Ascending aorta (tissue), 2 donors: Measurements from ENCODE around the gene FKRP. TPM values are rescaled to one million over a fixed set of nuclear protein-coding genes. Genes with fewer than 3 reads are reported as not detected.
"Not testable (repeated sequence)": the region's sequence is repeated elsewhere in the genome, so short reads cannot be mapped to it uniquely, and the experiment has no call there.

Source experiments
- DNase-seq, 2 donors: peaks; one replicate each; pipeline ENCODE4 v3.0.0-alpha.2; 2019; ENCODE audit warnings: low spot score in 2 of 2
- H3K27ac ChIP-seq, 2 donors: fragments of 200-600 bp; sonication (generic); one replicate each; pipeline ENCODE4 v1.5.1; 2016 to 2017; ENCODE audit warnings: mild to moderate bottlenecking in 1 of 2
- H3K27me3 ChIP-seq: fragments of 200-600 bp; sonication (generic); one replicate; pipeline ENCODE4 v1.5.1; 2017
- H3K36me3 ChIP-seq, 2 donors: fragments of 200-600 bp; sonication (generic); one replicate each; pipeline ENCODE4 v1.5.1; 2016
- H3K4me1 ChIP-seq, 2 donors: fragments of 200-600 bp; sonication (generic); one replicate each; pipeline ENCODE4 v1.5.1; 2016 to 2017; ENCODE audit warnings: mild to moderate bottlenecking in 1 of 2
- H3K4me3 ChIP-seq, 2 donors: fragments of 200-600 bp; sonication (generic); one replicate each; pipeline ENCODE4 v1.5.1; 2016 to 2017; ENCODE audit warnings: mild to moderate bottlenecking in 1 of 2
- H3K9me3 ChIP-seq, 2 donors: fragments of 200-600 bp; sonication (generic); one replicate each; pipeline ENCODE4 v1.5.1; 2016
- CTCF ChIP-seq, 3 experiments: fragments of 200-600 bp in 2 of 3; fragments of 450-650 bp in 1 of 3; sonication (generic) in 2 of 3; IDR thresholded peaks; one replicate each; pipeline ENCODE4 v1.5.1; 2016 to 2019; ENCODE audit warnings: antibody characterized with exemption in 3 of 3, mild to moderate bottlenecking in 1 of 3, moderate library complexity in 1 of 3
- intact Hi-C: fragments of 100-400 bp; cut with DNase I; formaldehyde crosslinking; loops from one replicate; pipeline ENCODE4 v1.15.1; 2023
- total RNA-seq: library from RNA; depleted of rRNA; stranded (reverse); fragments of >200 nt; gene quantifications from one replicate; pipeline ENCODE4 v1.1.0, GENCODE V29; 2016

The FKRP gene
- total RNA-seq, 1 donor from 2014 or later: 11.8 TPM

DNA sequence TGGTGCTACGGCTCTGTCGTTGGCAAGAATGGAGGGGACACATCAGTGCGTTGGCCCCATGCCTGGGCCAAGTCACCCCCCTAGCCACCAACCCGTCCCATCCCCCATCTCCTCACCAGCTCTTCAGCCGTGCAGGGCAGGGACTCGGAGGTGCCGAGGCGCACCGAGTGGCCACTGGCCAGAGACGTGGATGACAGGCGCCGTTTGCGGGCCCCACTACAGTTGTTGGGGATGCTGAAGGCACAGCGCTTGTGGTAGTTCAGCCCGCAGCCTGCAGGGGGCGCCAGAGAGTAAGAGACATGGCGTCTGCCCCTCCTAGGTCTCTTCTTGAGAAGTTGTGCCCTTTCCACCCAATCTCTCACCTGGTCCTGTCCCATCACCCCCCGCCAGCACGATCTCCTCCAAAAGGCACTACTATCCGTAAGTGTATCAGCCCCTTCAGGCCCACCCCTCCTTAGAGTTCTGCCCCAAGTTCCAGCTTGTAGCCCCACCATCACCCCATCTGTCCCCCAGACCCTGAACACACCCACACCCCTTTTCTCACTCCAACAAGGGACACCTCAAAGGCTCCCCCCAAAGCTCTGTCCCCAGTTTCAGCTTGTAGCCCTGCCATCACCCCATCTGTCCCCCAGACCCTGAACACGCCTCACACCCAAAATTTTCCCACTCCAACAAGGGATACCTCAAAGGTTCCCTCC lies 41.3 kb upstream of the FKRP start:
- peak; percentile 84 to 98 (median 92) for TF ChIP-seq CTCF (IDR thresholded peaks at IDR 0.05)
- peak in 1 of 2 donors; percentile 82 for DNase-seq
- intact Hi-C loops: loop anchor here (1.0 kb wide), 1 partner anchor 24 kb away; no protein-coding TSS in a partner anchor

DNA sequence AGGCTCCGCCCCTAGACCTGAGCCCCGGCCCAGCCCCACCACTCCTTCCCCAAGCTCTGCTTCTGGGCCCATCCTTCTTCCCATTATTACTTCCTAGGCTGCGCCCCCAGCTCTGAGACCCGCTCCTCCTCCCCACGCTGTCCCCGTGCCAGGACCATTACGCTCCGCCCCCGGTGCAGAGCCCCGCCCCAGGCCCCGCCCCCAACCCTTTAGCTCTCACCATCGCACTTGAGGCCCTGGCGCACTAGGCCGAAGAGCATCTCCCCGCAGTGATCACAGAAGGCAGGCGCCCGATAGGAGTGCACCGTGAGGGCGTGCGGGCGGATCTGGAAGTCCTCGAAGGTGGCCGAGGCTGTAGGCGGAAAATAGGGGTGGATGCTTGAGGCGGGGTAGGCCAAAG lies 35.2 kb upstream of the FKRP start:
- intact Hi-C loops: no loop called here
- no peak overlapping the region for H3K27ac ChIP-seq
- H3K27me3 ChIP-seq: no peaks in the 10 kb centered on the region
- H3K36me3 ChIP-seq: peaks cover 11 to 35% of the 10 kb centered on the region in 2 donors
- no peak overlapping the region for H3K4me3 ChIP-seq
- H3K4me1 ChIP-seq: peaks cover 4 to 9% of the 10 kb centered on the region in 2 donors
- no peak for DNase-seq
- H3K9me3 ChIP-seq: no peaks in the 10 kb centered on the region
- TF ChIP-seq CTCF (IDR thresholded peaks at IDR 0.05): no peak

More for the DNA sequence above, 41.3 kb upstream of the FKRP start:
- Histone ChIP-seq H3K27ac (no peak overlapping the region), H3K36me3 (peaks cover 50 to 76% of the 10 kb centered on the region in 2 donors), H3K4me1 (no peaks in the 10 kb centered on the region), H3K4me3 (no peak overlapping the region), H3K9me3 (no peaks in the 10 kb centered on the region), H3K27me3 (no peaks in the 10 kb centered on the region)

DNA sequence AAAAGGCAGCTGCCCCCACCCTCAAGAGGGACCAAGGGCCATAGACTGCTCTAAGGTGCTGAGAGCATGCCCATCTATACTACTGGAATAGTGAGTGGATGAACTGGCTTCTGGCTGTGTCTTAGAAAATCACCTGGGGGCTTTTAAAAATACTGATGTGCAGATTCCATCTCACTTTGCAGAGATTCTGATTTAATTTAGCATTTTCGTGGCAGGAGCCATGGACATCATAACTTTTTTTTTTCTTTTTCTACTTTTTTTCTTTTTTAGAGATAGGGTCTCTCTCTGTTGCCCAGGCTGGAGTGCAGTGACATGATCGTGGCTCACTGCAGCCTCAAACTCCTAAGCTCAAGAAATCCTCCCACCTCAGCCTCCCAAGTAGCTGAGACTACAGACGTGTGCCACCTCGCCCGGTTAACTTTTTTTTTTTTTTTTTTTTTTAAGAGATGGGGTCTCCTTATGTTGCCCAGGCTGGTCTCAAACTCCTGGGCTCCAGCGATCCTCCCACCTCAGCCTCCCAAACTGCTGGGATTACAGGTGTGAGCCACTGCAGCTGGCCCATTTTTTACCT lies 33.0 kb upstream of the FKRP start:
- Histone ChIP-seq H3K27ac (peak overlapping the region; percentile 87 to 89), H3K36me3 (peaks cover 11 to 17% of the 10 kb centered on the region in 2 donors), H3K4me1 (peaks cover 5 to 16% of the 10 kb centered on the region in 2 donors)
- H3K9me3 ChIP-seq, H3K4me3 ChIP-seq, DNase-seq, H3K27me3 ChIP-seq, intact Hi-C loops: not testable (repeated sequence)

GRCh38 chr19:46713781-46714443 lies 31.9 kb upstream of the FKRP start:
- peak overlapping the region; percentile 87 to 89 for H3K27ac ChIP-seq
- no peaks in the 10 kb centered on the region for H3K27me3 ChIP-seq
- H3K4me1 ChIP-seq: peaks cover 5 to 18% of the 10 kb centered on the region in 2 donors
- peaks cover 11 to 14% of the 10 kb centered on the region in 2 donors for H3K36me3 ChIP-seq
- no peak for TF ChIP-seq CTCF (IDR thresholded peaks at IDR 0.05)
- peak overlapping the region; percentile 76 to 82 for H3K4me3 ChIP-seq
- no peaks in the 10 kb centered on the region for H3K9me3 ChIP-seq
- DNase-seq: peak; percentile 73 to 95
- intact Hi-C loops: no loop called here

DNA sequence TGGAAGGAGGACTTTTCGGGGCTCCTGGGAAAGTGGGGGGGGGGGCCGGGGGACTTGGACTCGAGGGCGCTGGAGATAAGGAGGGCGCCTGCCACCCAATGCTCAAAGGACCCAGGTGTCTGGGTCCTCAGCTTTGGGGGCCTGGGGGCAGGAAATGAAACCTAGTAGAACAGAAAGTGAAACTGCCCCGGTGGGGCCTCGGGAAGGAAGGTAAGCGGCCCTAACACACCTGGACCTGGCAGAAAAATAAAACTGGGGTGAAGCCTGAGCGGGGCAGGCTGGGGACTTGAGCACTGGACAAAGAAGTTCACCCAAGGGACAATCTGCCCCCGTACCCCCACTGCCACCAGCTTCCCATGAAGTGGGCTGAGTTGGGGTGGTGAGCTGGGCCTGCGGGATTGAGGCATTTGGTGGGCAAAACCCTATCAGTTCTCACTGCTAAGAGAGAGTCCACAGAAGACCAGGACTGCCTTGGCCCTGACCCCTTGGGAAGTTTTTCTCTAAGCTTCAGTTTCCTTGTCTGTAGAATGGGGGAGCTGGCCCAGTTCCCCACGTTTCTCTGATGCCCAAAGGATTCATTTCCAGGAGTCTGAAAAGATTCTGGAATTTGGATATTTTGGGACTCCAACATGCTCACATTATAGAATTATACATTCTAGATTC lies 31.3 kb upstream of the FKRP start:
- TF ChIP-seq CTCF (IDR thresholded peaks at IDR 0.05): no peak
- Histone ChIP-seq H3K9me3 (no peaks in the 10 kb centered on the region), H3K36me3 (peaks cover 4 to 9% of the 10 kb centered on the region in 2 donors), H3K27me3 (no peaks in the 10 kb centered on the region), H3K27ac (peak overlapping the region; percentile 87 to 89), H3K4me3 (peak overlapping the region; percentile 76 to 82), H3K4me1 (peaks cover 5 to 18% of the 10 kb centered on the region in 2 donors)
- intact Hi-C loops: no loop called here
- DNase-seq: no peak
